ENCODE results near the gene TAPT1.

GRCh38 chr4:16240300-16240699, 14.0 kb upstream of the TAPT1 start:
- no peak for TF ChIP-seq CTCF (IDR thresholded peaks at IDR 0.05)
- TF ChIP-seq POLR2A (IDR thresholded peaks at IDR 0.05): no peak

Measured in testis (tissue), 2 donors.